ENCODE data around the gene ADAMTS8.

Gene ADAMTS8

GRCh38 chr11:130428316-130429119 lies at the start of gene ADAMTS8:
Gene ADAMTS8, minus strand, starts transcription at chr11:130428609. Its CDS starts 323 bp downstream, at chr11:130428286.
- DNase-seq = no peak

- no peak for DNase-seq
Observed at GRCh38 chr11:130477586-130478203, 49.3 kb upstream of the ADAMTS8 start.

GRCh38 chr11:130476922-130477491 lies 48.6 kb upstream of the ADAMTS8 start:
- no peak for DNase-seq

- DNase-seq = no peak
Observed at GRCh38 chr11:130476200-130476921, 48.0 kb upstream of the ADAMTS8 start.

- DNase-seq = no peak
Observed at GRCh38 chr11:130475426-130476053, 47.1 kb upstream of the ADAMTS8 start.

GRCh38 chr11:130474637-130475400 lies 46.4 kb upstream of the ADAMTS8 start:
- DNase-seq = no peak

GRCh38 chr11:130473795-130474377 lies 45.5 kb upstream of the ADAMTS8 start:
- DNase-seq = no peak

- no peak for DNase-seq
Observed at GRCh38 chr11:130473056-130473794, 44.8 kb upstream of the ADAMTS8 start.

GRCh38 chr11:130472434-130472961 lies 44.1 kb upstream of the ADAMTS8 start:
- DNase-seq = no peak

- no peak for DNase-seq
Observed at GRCh38 chr11:130471731-130472433, 43.5 kb upstream of the ADAMTS8 start.

- no peak for DNase-seq
Observed at GRCh38 chr11:130470832-130471706, 42.7 kb upstream of the ADAMTS8 start.

GRCh38 chr11:130469181-130469580 lies 40.8 kb upstream of the ADAMTS8 start:
- no peak for DNase-seq

- DNase-seq = no peak
Observed at GRCh38 chr11:130467116-130467900, 38.9 kb upstream of the ADAMTS8 start.

- DNase-seq = no peak
Observed at GRCh38 chr11:130465263-130465662, 36.9 kb upstream of the ADAMTS8 start.

- DNase-seq = no peak
Observed at GRCh38 chr11:130464291-130464812, 35.9 kb upstream of the ADAMTS8 start.

GRCh38 chr11:130462931-130463330 lies 34.5 kb upstream of the ADAMTS8 start:
- no peak for DNase-seq

- DNase-seq = no peak
Observed at GRCh38 chr11:130462101-130462885, 33.9 kb upstream of the ADAMTS8 start.
